Stomach (tissue), 19 donors: ENCODE data around the gene PGBD4. TPM values are rescaled to one million over a fixed set of nuclear protein-coding genes. Genes with fewer than 3 reads are reported as not detected.

Experiments used
- DNase-seq, 2 donors: peaks; one replicate each; pipeline versions ENCODE4 v3.0.0 to v3.0.0-alpha.2; 2013 to 2019
- H3K27ac ChIP-seq, 5 donors: fragments of 200-600 bp in 4 of 5; sonication (generic) in 4 of 5; one replicate each; pipeline ENCODE4 v1.5.1; 2013 to 2019; ENCODE audit warnings: mild to moderate bottlenecking in 1 of 5, moderate library complexity in 1 of 5
- H3K27me3 ChIP-seq, 3 donors: fragments of 200-600 bp; sonication (generic); one replicate each; pipeline ENCODE4 v1.5.1; 2017 to 2019; ENCODE audit warnings: mixed run types in 1 of 3
- H3K36me3 ChIP-seq, 4 donors: fragments of 200-600 bp; sonication (generic); 1 replicate in 3 of 4; 2 replicates in 1 of 4; pipeline ENCODE4 v1.5.1; 2016 to 2019
- H3K4me1 ChIP-seq, 4 donors: fragments of 200-600 bp; sonication (generic); one replicate each; pipeline ENCODE4 v1.5.1; 2016 to 2019
- H3K4me3 ChIP-seq, 4 donors: fragments of 200-600 bp; sonication (generic) in 3 of 4; one replicate each; pipeline ENCODE4 v1.5.1; 2016 to 2019; ENCODE audit warnings: mild to moderate bottlenecking in 1 of 4
- H3K9me3 ChIP-seq, 4 donors: fragments of 200-600 bp; sonication (generic); one replicate each; pipeline ENCODE4 v1.5.1; 2016 to 2019
- CTCF ChIP-seq, 7 experiments: fragments of 450-650 bp in 4 of 7; fragments of 200-600 bp in 3 of 7; sonication (generic) in 3 of 7; IDR thresholded peaks; one replicate each; pipeline ENCODE4 v1.5.1; 2016 to 2019; ENCODE audit warnings: antibody characterized with exemption in 7 of 7, control low read depth in 2 of 7, mild to moderate bottlenecking in 1 of 7
- EP300 ChIP-seq: sonication (generic); formaldehyde crosslinking; IDR thresholded peaks from one replicate; pipeline ENCODE4 v1.6.1; 2017; ENCODE audit warnings: antibody characterized with exemption
- POLR2A ChIP-seq, 4 donors: fragments of 450-650 bp; IDR thresholded peaks; one replicate each; pipeline ENCODE4 v1.6.1; 2016; ENCODE audit warnings: antibody characterized with exemption in 4 of 4, control low read depth in 2 of 4, mild to moderate bottlenecking in 1 of 4, moderate library complexity in 1 of 4
- POLR2AphosphoS5 ChIP-seq, 3 donors: sonication (generic); formaldehyde crosslinking; IDR thresholded peaks; one replicate each; pipeline ENCODE4 v1.6.1; 2016; ENCODE audit warnings: antibody characterized with exemption in 3 of 3
- WGBS, 5 donors: extraction: QIAGEN DNeasy Blood & Tissue Kit in 3 of 5; methylation state at CpG; one replicate each; pipeline versions ENCODE4 v1.1.5 to v1.1.7; 2013 to 2018; 5-methylcytosine and 5-hydroxymethylcytosine counted together
- intact Hi-C: fragments of 100-400 bp; cut with DNase I; formaldehyde crosslinking; loops from one replicate; pipeline ENCODE4 v1.15.1; 2023; ENCODE audit warnings: low total_unique reads
- long read RNA-seq, 10 donors: transcript quantifications; one replicate each; lab custom pipeline, GENCODE V29; 2026
- polyA plus RNA-seq, 3 donors: library from polyadenylated mRNA; stranded (reverse); fragments of 200-250 nt; gene quantifications; one replicate each; pipeline ENCODE4 v1.2.3, GENCODE V29; 2013
- total RNA-seq, 5 donors: library from RNA; depleted of rRNA; stranded (reverse); fragments of >200 nt; gene quantifications; one replicate each; pipeline versions ENCODE4 v1.1.0 to v1.2.3, GENCODE V29; 2014 to 2016
- donor health status: healthy with polysubstance abuse.
- donor health status: Bipolar disorder and iron deficiency.
- donor health status: healthy.

The PGBD4 gene
- 1 to 10 TPM in 2 of 5 donors, under 1 TPM in 2, not detected in 1; 0.58 to 1.9 (median 1.4) TPM for total RNA-seq
- under 1 TPM; 0.15 to 0.78 (median 0.44) TPM for polyA plus RNA-seq
- long read RNA-seq, donor 1 = 0 reads
- long read RNA-seq, donor 2, full-length matches to known transcripts = 4 of 4 reads
- long read RNA-seq, donor 2, partial matches to known transcripts = 0 of 4 reads
- long read RNA-seq, donor 2, other reads (novel, unspliced or antisense) = 0 of 4 reads
- long read RNA-seq, donor 3, full-length matches to known transcripts = 2 of 2 reads
- long read RNA-seq, donor 3, partial matches to known transcripts = 0 of 2 reads
- long read RNA-seq, donor 3, other reads (novel, unspliced or antisense) = 0 of 2 reads
- long read RNA-seq, donor 4 = 0 reads
- long read RNA-seq, donor 5, full-length matches to known transcripts = 5 of 5 reads
- long read RNA-seq, donor 5, partial matches to known transcripts = 0 of 5 reads
- long read RNA-seq, donor 5, other reads (novel, unspliced or antisense) = 0 of 5 reads
- long read RNA-seq, donor 6, full-length matches to known transcripts = 7 of 7 reads
- long read RNA-seq, donor 6, partial matches to known transcripts = 0 of 7 reads
- long read RNA-seq, donor 6, other reads (novel, unspliced or antisense) = 0 of 7 reads
- long read RNA-seq, donor 7 = 0 reads
- long read RNA-seq, donor 8, full-length matches to known transcripts = 3 of 3 reads
- long read RNA-seq, donor 8, partial matches to known transcripts = 0 of 3 reads
- long read RNA-seq, donor 8, other reads (novel, unspliced or antisense) = 0 of 3 reads
- long read RNA-seq, donor 9, full-length matches to known transcripts = 2 of 2 reads
- long read RNA-seq, donor 9, partial matches to known transcripts = 0 of 2 reads
- long read RNA-seq, donor 9, other reads (novel, unspliced or antisense) = 0 of 2 reads
- long read RNA-seq, donor 10, full-length matches to known transcripts = 3 of 3 reads
- long read RNA-seq, donor 10, partial matches to known transcripts = 0 of 3 reads
- long read RNA-seq, donor 10, other reads (novel, unspliced or antisense) = 0 of 3 reads

- intact Hi-C loops = loop anchor here (5.0 kb wide), 1 partner anchor 111 kb away; the partner anchor contains the start of gene KATNBL1
- DNase-seq = peak; percentile 99 to 100
- Histone ChIP-seq H3K9me3 (no peaks in the 10 kb centered on the region), H3K4me1 (peaks cover 5 to 47% (median 31%) of the 10 kb centered on the region in 4 donors), H3K27me3 (no peaks in the 10 kb centered on the region), H3K36me3 (no peaks in the 10 kb centered on the region), H3K4me3 (peak within 1 kb of the TSS; percentile 70 to 99 (median 93)), H3K27ac (peak within 1 kb of the TSS; percentile 74 to 93 (median 89))
- 0 to 1% (median 0%) methylated on average over 44 to 48 of the region's 48 CpGs for WGBS, 5 donors
- TF ChIP-seq POLR2AphosphoS5 (IDR thresholded peaks at IDR 0.05) = peak; percentile 87 to 93 (median 91)
- peak in 1 of 4 donors; percentile 42 for TF ChIP-seq POLR2A (IDR thresholded peaks at IDR 0.05)
- TF ChIP-seq CTCF (IDR thresholded peaks at IDR 0.05) = no peak
These were observed at the start of gene PGBD4, which contains the start of gene EMC7 for GRCh38 chr15:34101366-34102174. TSS of gene PGBD4 (plus strand) at chr15:34102083. CDS start at chr15:34102532, 449 bp downstream. TSS of gene EMC7 (minus strand) at chr15:34101862. CDS start at chr15:34101839, 23 bp downstream.

DNA sequence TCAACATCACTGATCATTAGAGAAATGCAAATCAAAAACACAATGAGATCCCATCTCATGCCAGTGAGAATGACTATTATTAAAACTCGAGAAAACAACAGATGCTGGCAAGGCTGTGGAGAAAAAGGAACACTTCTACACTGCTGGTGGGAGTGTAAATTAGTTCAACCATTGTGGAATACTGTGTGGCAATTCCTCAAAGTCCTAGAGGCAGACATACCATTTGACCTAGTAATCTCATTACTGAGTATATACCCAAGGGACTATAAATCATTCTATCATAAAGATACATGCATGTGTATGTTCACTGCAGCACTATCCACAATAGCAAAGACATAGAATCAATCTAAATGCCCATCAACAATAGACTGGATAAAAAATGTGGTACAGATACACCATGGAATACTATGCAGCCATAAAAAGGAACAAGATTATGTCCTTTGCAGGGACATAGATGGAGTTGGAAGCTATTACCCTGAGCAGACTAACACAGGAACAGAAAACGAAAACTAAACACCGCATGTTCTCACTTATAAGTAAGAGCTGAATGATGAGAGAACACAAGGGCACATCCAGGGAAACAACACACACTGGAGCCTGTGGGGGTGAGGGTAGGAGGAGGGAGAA is 47.7 kb upstream of the PGBD4 start:
- WGBS, 5 donors = 91 to 100% (median 95%) methylated on average over 3 of the region's 3 CpGs
- H3K4me1 ChIP-seq = no peaks in the 10 kb centered on the region
- no peak overlapping the region for H3K4me3 ChIP-seq
- H3K36me3 ChIP-seq = no peaks in the 10 kb centered on the region
- TF ChIP-seq POLR2AphosphoS5 (IDR thresholded peaks at IDR 0.05) (no peak), CTCF (IDR thresholded peaks at IDR 0.05) (no peak), POLR2A (IDR thresholded peaks at IDR 0.05) (no peak), EP300 (no peak)
- intact Hi-C loops = no loop called here
- peaks cover 0 to 23% (median 11%) of the 10 kb centered on the region in 4 donors for H3K9me3 ChIP-seq
- no peaks in the 10 kb centered on the region for H3K27me3 ChIP-seq
- DNase-seq = no peak
- H3K27ac ChIP-seq = no peak overlapping the region

DNA sequence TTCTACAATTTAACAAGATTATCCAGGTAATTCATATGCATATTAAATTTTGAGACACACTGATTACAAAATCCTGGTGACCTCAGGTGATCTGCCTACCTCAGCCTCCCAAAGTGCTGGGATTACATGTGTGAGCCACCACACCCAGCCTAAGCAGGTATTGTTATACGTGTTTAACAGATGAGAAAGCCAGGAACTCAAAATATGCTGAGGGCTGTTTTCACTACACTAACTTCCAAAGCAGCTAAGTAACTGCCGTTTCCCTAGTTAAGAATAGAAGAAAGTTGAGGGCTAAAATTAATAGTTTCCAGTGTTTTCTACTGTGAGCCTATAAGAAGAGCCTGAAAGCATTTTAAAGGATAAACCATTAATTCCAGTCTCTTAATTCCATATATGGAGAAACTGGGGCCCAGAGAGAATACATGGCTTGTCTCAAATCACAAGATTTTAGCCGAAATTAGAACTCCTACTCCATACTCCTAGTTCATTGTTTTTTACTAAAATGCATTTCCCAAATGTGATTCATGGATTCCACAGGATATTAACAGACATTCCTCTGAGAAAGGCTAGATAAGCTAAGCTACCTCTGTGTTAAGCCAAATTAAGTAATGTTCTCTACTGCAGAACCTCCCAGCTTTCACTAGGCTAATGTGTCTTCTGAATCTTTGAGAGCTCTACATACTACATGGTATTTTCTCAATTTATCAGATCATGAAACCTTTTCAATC is 45.9 kb upstream of the PGBD4 start:
- TF ChIP-seq POLR2A (IDR thresholded peaks at IDR 0.05) (no peak), CTCF (IDR thresholded peaks at IDR 0.05) (no peak), EP300 (no peak), POLR2AphosphoS5 (IDR thresholded peaks at IDR 0.05) (no peak)
- Histone ChIP-seq H3K4me1 (no peaks in the 10 kb centered on the region), H3K4me3 (no peak overlapping the region), H3K27me3 (no peaks in the 10 kb centered on the region), H3K9me3 (peaks cover 0 to 5% (median 1%) of the 10 kb centered on the region in 4 donors), H3K36me3 (no peaks in the 10 kb centered on the region), H3K27ac (no peak overlapping the region)
- WGBS, 5 donors = 69 to 79% (median 74%) methylated on average over 3 of the region's 3 CpGs
- peak in 1 of 2 donors; percentile 23 for DNase-seq
- intact Hi-C loops = no loop called here
